GM12891 (cell line): ENCODE results near the gene MAT2A.

Experiments used
- POLR2A ChIP-seq: IDR thresholded peaks from 2 replicates; pipeline ENCODE4 v1.6.1; 2011; ENCODE audit warnings: low read depth, low read length, control low read depth
- POLR2AphosphoS5 ChIP-seq: IDR thresholded peaks from 2 replicates; pipeline ENCODE4 v1.6.1; 2011; ENCODE audit warnings: low read depth, low read length, control low read depth
- SPI1 ChIP-seq: IDR thresholded peaks from 2 replicates; pipeline ENCODE4 v1.6.1; 2011; ENCODE audit warnings: low read depth, low read length, control low read depth
- TAF1 ChIP-seq: IDR thresholded peaks from 2 replicates; pipeline ENCODE4 v1.6.1; 2011; ENCODE audit warnings: low read depth, low read length, control low read depth

- TF ChIP-seq POLR2A (no peak), POLR2AphosphoS5 (no peak), SPI1 (no peak), TAF1 (no peak)
These were observed 38.1 kb downstream of the MAT2A start for GRCh38 chr2:85577063-85577385.
